Stimulated activated CD4-positive, alpha-beta T cell treated with anti-CD3 and anti-CD28 coated beads, Interleukin-2, amount 100 ng/mL, for 48 hours (primary cell): Measurements from ENCODE around the gene LYZL2.
"Not testable (repeated sequence)": the region's sequence is repeated elsewhere in the genome, so short reads cannot be mapped to it uniquely, and the experiment has no call there.

Experiments used
- DNase-seq, 2 donors: peaks; one replicate each; pipeline ENCODE4 v3.0.0-alpha.2; 2020

LYZL2 gene

DNA sequence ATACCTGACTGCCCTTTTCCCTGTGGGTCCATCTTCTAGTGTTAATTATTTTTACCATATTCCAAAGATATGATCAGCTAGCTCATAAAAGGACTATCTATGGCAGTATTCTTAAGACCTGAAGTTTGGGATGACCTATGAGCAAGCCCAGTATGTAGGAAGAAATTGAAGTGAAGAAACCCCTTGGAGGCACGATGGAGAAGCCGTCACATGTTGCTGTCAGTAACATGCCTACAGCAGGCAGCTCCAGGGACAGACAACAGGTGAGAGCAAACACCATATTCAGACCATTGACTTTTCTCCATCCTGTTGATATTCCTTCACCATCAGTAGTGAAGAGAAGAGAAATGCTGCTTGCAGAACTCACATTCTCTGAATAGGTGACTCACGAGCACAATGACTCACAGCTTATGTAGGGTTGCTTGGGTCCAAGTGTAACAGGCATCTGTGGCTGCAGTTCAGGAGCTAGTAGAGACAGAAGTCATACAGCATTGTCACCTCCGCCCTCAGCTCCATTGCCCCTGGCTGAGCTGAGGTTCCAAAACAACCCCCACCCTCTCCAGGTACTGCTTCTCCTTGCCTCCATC is 8.4 kb upstream of the LYZL2 start:
- no peak for DNase-seq

DNA sequence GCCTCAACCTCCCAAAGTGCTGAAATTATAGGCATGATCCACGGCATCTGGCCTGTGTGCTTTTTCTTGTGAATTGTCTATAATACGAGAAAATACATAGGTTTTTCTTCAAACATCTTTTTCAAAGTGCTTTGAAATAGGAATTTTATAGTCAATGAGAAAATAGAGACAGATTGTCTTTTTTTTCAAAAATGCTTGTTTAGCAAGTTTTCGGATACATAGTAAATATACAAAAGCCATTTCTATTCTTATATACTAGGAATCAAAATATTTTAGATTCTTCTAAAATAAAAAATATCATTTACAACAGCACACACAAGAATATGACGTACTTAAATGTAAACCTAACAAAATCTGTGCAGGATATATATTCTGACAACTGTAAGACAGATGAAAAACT is 1.6 kb upstream of the LYZL2 start:
- DNase-seq = no peak

DNA sequence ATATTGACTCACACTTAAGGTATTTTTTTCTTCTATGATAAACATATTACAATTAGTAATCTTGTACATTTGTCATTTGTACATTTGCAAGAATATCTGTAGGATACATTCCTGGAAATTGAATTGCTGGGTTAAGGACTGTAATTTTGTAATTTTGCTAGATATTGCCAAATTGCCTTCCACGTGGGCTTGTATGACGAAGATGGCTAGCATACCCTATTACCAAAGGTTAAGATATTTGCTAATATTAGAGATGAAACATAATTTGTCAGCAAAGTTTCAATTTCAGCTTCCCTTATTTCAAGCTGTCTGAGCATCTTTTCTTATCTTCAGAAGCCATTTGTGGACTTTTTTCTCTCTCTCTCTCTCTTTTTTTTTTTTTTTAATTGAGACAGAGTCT is 1.0 kb upstream of the LYZL2 start:
- no peak for DNase-seq

DNA sequence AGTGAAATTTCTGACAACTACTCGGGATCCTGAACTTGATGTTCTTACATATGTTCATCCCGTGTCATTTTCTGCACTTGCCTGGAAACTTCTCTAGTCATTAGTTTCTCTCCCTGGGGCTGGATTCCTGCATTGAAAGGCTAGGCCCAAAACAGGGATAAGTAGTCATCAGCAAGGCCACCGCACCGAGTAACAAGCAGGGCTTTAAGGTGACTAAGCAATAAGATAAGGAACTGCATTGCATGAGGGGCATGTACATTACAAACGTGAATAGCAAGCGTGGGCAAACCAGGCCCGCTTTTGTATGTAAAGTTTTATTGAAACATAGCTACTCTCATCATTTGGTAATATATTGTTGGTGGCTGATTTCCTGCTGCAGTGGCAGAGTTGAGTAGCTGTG is 977 bp downstream of the LYZL2 start:
- DNase-seq = not testable (repeated sequence)

DNA sequence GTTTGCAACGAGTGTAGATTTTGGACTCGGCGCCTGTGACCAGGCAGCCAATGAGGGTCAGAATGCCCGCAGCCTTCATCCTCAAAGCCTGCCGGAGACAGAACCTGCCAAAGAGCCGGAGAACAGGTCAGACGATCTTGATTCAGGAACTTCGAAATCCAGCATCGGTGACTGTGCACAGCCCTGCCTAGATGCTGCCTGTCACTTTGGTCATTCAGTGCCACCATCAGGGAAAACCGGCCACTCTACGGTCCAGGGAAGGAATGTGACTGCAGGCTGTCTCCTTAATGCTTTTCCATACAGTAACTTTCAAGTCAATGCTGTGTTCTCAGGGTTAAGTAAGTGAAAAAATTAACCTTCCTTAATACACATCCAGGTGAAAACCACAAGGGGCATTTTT is 2.7 kb downstream of the LYZL2 start:
- DNase-seq = not testable (repeated sequence)

DNA sequence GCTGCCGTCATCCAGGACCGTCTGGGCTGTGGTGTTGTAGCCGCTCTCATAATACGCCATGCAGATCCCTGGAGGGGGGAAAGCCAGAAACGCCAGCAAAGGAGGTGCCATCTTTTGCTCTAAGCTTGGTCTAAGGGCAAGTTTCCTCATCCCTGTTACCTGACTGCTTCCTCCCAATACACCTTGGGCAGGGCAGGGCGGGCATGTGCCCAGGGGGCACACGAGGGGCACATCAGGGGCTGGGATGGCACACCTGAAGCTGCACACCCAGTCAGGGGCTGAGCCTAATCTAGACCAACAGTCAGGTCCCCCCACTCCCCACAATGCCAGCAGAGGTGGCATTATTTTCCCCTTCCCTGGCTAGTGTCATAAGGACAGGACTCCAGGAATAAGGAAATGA is 3.4 kb downstream of the LYZL2 start:
- DNase-seq = not testable (repeated sequence)

DNA sequence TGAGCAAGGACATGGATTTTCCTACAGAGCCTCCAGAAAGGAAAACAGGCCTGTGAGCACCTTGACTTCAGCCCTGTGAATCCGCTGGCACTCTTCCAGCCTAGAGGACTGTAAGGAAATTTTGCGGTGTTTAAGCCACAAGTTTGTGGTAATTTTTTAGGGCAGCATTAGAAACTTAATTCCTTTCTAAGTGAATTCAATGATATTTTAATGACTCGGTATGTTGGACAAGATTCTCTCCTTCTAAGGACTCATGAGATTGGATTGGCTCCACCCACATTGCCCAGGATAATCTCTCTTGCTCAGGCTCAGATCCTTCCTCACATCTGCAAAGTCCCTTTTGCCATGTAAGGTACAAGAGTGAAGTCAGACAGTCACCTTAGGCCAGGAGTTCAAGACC is 4.5 kb downstream of the LYZL2 start:
- no peak for DNase-seq

DNA sequence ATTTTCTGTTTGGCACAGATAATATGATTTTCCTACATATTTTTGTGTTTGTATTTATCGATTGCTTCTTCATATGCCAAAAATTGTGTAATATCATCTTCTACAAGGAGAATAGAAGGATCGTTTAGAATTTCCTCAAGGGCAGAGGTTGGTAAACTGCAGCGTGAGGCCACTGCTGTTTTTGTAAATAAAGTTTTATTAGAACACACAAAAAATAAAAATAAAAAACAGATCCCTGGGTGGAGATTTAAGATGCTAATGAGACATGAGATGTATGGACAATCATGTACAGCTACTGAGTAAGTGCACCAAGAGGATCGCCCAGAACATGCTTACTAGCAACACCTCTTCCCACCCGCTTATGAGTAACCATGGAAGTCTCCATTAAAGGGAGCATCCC is 9.6 kb downstream of the LYZL2 start:
- DNase-seq = no peak

DNA sequence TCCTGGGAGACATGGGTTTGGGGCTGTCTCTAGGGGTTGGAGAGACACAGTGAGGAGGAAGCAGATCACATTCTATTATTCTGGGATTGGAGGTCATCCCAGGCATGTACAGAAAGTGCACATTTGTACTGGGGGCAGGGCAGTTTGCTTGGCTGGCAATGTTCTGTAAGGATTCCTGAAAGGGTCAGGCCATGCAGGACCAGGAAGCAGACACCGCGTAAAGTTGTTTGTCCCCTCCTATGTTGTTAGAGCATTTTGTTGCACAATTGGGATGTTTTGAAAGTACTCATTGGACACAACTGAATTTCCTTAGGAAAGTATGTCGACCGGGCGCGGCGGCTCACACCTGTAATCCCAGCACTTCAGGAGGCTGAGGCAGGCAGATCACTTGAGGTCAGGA is 12.5 kb downstream of the LYZL2 start:
- no peak for DNase-seq

DNA sequence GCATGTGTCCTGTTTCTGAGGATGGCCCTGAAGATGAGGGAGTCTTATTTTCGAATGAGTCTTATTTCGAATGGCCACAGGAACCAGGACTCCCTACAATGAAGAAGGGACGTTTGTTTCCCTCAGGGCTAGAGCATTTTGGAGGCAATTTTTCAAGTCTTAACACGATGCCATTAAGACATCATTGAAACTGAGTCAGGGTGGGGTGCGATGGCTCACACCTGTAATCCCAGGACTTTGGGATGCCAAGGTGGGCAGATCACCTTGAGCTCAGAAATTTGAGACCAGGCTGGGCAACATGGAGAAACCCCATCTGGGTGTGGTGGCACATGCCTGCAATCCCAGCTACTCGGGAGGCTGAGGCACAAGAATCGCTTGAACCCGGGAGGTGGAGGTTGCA is 18.5 kb downstream of the LYZL2 start:
- DNase-seq = not testable (repeated sequence)

DNA sequence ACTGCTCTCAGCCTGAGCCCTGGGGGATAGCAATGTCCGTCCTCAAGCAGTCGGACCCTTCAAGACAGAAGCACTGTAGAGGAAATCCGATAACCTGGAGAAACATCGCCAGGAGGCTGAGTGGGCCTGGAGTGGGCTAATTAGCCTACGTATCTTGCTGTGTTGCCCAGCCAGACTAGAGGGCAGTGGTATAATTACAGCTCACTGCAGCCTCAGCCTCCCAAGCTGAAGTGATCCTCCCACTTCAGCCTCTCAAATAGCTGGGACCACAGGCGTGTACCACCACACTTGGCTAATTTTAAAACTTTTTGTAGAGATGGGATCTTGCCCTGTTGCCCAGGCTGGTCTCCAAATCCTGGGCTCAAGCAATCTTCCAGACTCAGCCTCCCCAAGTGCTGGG is 21.7 kb downstream of the LYZL2 start:
- DNase-seq = no peak

DNA sequence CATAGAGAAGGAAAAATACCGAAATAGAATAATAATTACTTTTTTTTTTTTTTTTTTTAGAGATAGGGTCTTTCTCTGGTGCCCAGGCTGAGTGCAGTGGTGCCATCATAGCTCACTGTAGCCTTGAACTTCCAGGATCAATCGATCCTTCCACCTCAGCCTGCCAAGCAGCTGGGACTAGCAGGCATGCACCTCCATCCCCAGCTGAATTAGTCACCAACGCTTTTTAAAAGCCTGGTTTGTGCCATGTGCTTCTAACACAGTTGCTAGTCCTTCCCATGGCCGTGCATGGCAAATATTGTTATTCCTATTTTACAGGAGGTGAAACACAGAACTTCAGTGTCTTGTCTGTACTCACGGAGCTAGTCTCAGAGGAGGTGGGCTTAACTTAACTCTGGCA is 23.2 kb downstream of the LYZL2 start:
- DNase-seq = no peak

DNA sequence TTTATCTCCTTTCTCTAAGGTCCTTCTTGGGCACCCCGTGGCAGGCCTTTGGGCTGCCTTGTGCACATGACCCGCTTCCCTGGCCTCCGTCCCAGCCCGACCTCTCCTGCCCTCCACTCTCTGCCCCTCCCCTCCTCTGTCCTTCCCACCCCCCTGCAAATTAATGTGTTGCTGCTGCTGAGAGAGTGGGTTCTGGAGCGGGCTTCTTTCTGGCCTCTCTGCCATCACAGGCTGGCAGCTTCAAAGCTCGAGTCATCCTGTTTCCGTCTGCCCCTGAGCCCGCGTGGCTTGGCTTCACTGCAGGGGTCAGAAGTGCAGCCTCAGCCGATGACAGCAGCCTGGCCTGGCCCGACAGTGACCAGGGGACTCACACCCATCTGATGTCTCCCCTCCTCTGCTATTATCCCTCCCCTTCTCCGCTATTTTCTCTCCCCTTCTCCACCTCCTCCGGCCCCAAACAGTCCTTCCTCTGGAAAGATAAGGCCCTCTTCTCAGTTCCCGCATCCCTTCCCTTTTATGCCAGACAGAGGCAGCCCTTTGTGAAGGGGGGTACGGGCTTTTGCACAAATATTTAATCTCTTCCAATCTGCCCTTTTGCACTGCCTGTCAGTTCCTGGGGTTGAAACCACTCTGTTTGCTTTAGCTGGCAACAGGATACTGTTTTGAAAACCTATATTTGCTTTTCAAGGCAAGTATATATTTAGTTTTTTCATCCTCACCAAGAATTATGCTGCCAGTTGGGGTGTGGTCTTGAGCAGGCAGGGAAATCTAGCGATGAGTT is 24.0 kb downstream of the LYZL2 start:
- DNase-seq = not testable (repeated sequence)

DNA sequence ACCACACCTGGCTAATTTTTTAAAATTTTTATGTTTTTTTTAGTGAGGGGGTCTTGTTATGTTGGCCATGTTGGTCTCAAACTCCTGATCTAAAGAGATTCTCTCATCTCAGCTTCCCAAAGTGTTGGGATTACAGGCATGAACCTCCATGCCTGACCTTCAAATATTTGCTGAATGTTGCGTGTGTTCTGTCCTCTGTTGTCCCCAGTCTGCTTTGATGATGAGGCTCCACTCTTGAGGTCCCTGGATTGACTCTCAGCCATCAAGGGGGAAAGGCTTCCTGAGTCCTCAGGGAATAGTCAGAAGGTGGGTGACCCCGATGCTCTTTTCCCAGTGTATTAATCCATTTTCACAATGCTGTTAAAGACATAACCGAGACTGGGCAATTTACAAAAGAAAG is 26.0 kb downstream of the LYZL2 start:
- DNase-seq = no peak

DNA sequence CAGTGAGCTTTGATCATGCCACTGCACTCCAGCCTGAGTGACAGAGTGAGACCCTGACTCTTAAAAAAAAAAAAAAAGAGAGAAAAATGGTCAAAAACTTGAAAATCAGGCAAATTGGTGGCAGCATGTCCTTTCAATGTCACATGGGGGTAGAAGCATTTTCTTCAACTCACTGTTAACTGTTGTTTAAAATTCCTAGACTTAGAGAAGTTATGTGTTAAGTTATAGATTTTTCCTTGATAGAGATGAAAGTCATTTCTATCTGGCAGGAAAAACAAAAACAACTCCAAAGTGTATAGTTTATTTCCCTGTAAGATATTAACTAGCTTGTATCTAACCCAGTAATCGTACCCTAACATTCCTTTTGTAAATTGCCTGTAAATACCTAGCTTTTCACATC is 26.8 kb downstream of the LYZL2 start:
- DNase-seq = no peak

DNA sequence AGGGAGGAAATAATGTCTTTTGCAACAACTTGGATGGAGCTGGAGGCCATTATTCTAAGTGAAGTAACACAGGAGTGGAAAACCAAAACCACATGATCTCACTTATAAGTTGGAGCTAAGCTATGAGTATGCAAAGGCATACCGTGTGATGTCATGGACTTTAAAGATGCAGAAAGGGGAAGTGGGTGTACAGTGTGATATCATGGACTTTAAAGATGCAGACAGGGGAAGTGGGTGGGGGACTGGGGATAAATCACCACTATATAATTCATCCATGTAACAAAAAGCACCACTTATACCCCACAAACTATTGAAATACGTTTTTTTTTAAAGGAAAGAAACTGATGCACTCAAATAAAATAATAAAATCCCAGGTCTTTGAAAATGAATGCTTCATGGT is 29.5 kb downstream of the LYZL2 start:
- no peak for DNase-seq

DNA sequence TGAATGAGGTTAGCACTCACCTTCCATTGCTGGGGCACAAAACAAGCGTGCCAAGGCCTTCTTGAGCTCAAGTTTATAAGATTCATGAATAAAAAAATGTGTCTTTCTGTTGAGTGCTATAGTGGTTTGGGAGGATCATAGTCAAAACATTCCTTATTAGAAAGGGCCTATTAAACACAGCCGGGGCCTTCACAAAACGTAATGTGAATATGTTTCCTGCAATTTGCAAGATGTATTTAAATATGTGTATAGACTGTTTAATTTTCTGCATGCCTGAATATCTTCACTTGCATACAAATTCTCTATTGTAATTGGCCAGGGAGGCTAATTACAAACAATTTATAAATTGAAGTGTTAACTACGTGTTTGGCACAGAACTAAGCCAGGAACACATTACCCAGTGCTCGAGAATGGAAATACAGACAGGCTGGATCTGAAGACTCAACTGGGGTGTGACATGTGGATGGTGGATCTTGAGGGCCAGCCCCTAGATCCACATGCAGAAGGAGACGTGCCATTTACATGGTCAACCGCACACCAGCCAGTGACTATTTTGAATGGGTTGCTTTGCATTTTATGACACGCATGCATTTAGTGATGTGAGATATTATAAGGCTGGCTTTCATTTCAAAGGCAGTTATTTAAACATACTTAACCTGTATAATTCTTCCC is 31.3 kb downstream of the LYZL2 start:
- DNase-seq = no peak

DNA sequence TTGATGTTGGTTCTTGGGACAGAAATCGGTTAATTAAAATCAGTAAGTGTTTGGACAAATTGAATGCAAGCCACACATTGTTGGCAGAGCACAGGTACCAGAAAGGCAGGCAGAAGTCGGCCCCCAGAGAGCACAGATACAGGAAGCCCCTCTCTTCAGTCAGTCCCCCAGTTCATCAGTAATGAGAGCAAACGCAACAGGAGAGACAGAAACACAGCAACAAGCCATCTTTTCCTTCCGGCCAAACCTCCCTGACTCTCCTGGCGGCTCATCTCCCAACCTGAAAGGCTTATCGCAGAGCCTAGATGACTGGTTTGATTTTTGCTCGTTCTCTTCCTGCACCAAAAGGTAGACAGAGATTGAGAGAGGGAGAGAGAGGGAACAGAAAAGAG is 32.1 kb downstream of the LYZL2 start:
- not testable (repeated sequence) for DNase-seq

DNA sequence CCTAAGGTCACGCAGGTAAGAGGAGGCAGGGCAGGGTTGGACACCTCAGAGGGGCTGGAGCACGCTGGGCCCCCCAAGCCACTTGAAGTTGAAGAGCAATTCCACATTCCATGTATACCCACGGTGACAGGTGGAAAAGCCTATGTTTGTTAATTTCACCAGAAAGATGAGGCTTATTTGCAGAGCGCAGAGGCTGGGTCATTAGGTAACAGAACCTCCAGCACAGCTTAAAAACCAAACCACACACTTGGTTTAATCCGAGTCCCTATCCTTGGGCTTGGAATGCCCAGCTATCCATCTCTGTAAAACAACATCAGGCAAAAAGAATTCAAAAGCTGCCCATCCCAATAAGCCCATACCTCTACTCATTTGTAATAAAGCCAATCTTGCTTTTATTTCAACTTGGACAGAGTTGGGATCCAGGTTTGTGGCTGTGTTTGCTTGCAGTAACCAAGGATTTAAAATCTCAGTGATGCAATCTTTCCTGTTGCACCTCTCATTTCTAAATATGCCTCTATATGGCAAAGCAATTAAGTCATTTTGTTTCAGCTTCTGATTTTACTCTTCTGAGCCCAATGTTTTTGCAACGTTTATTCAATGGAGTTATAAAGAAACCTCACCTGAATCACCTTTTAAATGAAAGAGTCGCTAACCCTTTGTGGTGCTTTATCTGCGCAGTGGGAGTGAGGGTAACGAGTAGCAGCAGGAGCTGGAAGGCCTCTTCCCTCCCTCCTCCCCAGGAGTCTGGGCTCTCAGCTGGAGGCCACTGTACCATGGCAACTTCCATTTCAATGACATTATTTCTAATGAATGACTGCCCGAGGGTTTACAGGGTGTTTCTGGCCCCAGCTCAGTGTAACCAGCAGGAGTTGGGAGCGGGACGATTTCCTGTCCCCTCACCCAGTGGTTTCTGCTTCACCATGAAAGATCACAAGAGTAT is 32.8 kb downstream of the LYZL2 start:
- not testable (repeated sequence) for DNase-seq

DNA sequence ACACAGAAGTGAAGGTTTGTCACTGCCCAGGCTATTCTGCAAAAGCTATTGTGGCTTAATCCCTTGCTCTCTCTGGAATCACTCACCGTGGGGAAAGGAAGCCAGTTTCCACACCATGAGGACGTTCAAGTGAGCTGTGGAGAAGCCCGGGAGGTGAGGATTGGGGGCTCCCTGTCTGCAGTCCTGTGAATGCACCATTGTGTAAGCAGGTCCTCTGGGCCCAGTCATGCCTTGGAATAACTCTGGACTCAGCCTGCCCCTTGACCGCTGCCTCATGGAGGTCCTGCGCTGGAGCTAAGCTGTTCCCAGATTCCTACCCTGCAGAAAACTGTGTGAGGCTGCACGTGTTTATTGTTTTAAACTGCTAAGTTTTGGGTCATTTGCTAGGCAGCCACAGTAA is 33.5 kb downstream of the LYZL2 start:
- no peak for DNase-seq

DNA sequence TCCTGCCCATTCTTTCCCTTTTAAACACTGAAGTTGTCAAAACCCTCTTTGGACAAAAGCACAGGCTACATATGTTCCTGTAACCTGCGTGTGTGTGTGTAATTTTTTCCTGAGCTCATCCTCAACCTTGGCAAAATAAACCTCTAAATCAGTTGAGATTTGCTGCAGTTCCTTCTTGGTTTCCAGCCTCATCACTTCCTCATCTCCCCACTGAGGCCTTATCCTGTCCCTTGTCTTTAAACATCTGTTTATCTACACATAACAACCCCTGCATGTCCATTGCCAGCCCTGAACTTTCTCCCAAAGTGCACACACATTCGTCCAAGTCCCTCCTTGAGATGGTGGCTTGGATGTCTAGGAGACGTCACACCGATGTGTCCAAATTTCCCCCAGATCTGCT is 35.5 kb downstream of the LYZL2 start:
- DNase-seq = no peak

DNA sequence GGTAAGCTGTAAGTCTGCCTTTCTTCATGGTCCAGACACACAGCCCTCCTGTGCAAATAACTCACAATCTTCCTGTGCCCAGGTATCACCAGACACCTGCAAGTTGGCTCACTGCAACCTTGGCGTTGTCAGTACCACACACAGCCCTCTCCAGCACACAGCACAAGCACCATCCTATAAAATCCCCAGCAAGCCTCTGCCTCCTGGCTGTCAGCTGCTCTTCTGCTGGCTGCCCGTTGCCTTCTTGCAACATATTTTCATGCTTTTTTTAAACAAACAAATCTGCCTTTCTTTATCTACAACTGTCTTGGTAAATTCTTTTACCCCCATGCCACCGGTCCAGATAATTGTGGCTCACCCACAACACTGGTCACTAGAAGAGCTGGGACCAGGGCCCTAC is 36.8 kb downstream of the LYZL2 start:
- not testable (repeated sequence) for DNase-seq

DNA sequence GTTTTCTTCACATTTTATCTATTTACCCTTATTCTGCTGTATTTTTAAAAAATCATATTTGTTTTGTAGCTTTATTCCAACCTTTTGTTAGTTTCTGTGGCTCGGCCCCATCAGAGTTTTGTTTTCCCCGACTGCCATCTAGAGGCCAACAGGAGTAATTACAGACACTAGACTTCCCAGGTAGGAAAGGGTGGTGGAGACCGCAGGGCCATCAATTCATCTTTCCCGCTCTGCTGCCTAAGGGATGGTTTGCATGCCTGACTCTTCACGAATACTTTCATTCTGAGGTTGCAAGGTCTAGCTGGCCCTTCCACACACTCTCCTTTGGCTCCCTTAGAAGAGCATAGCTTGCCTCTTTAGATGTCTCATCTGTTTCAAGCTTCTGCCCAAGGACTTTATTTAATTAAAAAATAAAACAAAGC is 38.3 kb downstream of the LYZL2 start:
- DNase-seq = peak; percentile 42 to 43
